HEK293 (cell line): ENCODE measurements around the gene LRP5.

Experiments used
- CTCF ChIA-PET: fragments of 350-600 bp; formaldehyde crosslinking; extraction: SDS; loops from one replicate; lab custom pipeline; 2021; ENCODE audit warnings: antibody characterized with exemption; lab: Yijun Ruan, JAX
- POLR2A ChIA-PET: fragments of 300-600 bp; formaldehyde crosslinking; extraction: SDS; loops from one replicate; lab custom pipeline; 2020; ENCODE audit warnings: antibody characterized with exemption, inconsistent platforms; lab: Yijun Ruan, JAX
- H3K27ac ChIP-seq: fragments of 200-500 bp; sonication (Bioruptor generic); 2 replicates; pipeline ENCODE4 v1.5.1; 2014; ENCODE audit warnings: low read depth, low read length, control low read depth, inconsistent platforms; ENCODE audit errors: extremely low read depth
- H3K36me3 ChIP-seq, 2 experiments: fragments of 200-500 bp in 1 of 2; sonication (Bioruptor generic) in 1 of 2; 1 replicate in 1 of 2; 2 replicates in 1 of 2; pipeline ENCODE4 v1.5.1; 2014 to 2017; ENCODE audit warnings: inconsistent platforms in 2 of 2, low read length in 2 of 2; ENCODE audit not compliant: control insufficient read depth in 2 of 2, insufficient read depth in 1 of 2
- H3K4me1 ChIP-seq: fragments of 200-500 bp; sonication (Bioruptor generic); 2 replicates; pipeline ENCODE4 v1.5.1; 2014; ENCODE audit warnings: mild to moderate bottlenecking, low read length, inconsistent platforms; ENCODE audit not compliant: control insufficient read depth, insufficient read depth
- H3K4me3 ChIP-seq: 2 replicates; pipeline ENCODE4 v1.5.1; 2011; ENCODE audit warnings: low read depth, mild to moderate bottlenecking, control low read depth, low read length, moderate library complexity
- H3K9me3 ChIP-seq: fragments of 200-500 bp; sonication (Bioruptor generic); 2 replicates; pipeline ENCODE4 v1.5.1; 2014; ENCODE audit warnings: low read depth, low read length, inconsistent platforms; ENCODE audit not compliant: control insufficient read depth, insufficient read depth
- GLIS1 ChIP-seq: fragments of 450-650 bp; formaldehyde crosslinking; IDR thresholded peaks from 2 replicates; pipeline ENCODE4 v1.5.1; 2016; ENCODE audit warnings: missing biosample characterization, missing genetic modification characterization
- KLF1 ChIP-seq: fragments of 450-650 bp; formaldehyde crosslinking; IDR thresholded peaks from 2 replicates; pipeline ENCODE4 v1.5.1; 2016; ENCODE audit warnings: missing biosample characterization, missing genetic modification characterization
- PATZ1 ChIP-seq: fragments of 450-650 bp; formaldehyde crosslinking; IDR thresholded peaks from 2 replicates; pipeline ENCODE4 v1.5.1; 2016; ENCODE audit warnings: missing biosample characterization, missing genetic modification characterization
- PRDM1 ChIP-seq: fragments of 450-650 bp; formaldehyde crosslinking; IDR thresholded peaks from 2 replicates; pipeline ENCODE4; 2016; ENCODE audit warnings: missing biosample characterization, missing genetic modification characterization
- REST ChIP-seq: fragments of 450-650 bp; formaldehyde crosslinking; IDR thresholded peaks from 2 replicates; pipeline ENCODE4 v1.5.1; 2016; ENCODE audit warnings: missing biosample characterization, missing genetic modification characterization
- TSHZ1 ChIP-seq: fragments of 450-650 bp; formaldehyde crosslinking; IDR thresholded peaks from 2 replicates; pipeline ENCODE4 v1.5.1; 2016; ENCODE audit warnings: missing biosample characterization, missing genetic modification characterization, borderline replicate concordance
- WT1 ChIP-seq: fragments of 450-650 bp; formaldehyde crosslinking; IDR thresholded peaks from 2 replicates; pipeline ENCODE4 v1.5.1; 2016; ENCODE audit warnings: missing biosample characterization, missing genetic modification characterization
- ZBTB17 ChIP-seq: fragments of 450-650 bp; formaldehyde crosslinking; IDR thresholded peaks from 2 replicates; pipeline ENCODE4 v1.5.1; 2016; ENCODE audit warnings: missing biosample characterization, missing genetic modification characterization
- ZBTB49 ChIP-seq: fragments of 450-650 bp; formaldehyde crosslinking; IDR thresholded peaks from 2 replicates; pipeline ENCODE4 v1.5.1; 2016; ENCODE audit warnings: missing biosample characterization, missing genetic modification characterization, low read depth
- ZBTB6 ChIP-seq: fragments of 450-650 bp; formaldehyde crosslinking; IDR thresholded peaks from 2 replicates; pipeline ENCODE4 v1.5.1; 2017; ENCODE audit warnings: missing biosample characterization, missing genetic modification characterization
- ZNF114 ChIP-seq: fragments of 450-650 bp; formaldehyde crosslinking; IDR thresholded peaks from 2 replicates; pipeline ENCODE4 v1.5.0; 2017; ENCODE audit warnings: missing biosample characterization, missing genetic modification characterization
- ZNF169 ChIP-seq: fragments of 450-650 bp; formaldehyde crosslinking; IDR thresholded peaks from 2 replicates; pipeline ENCODE4 v1.5.1; 2016; ENCODE audit warnings: missing biosample characterization, missing genetic modification characterization
- ZNF335 ChIP-seq: fragments of 450-650 bp; formaldehyde crosslinking; conservative IDR thresholded peaks from 2 replicates; pipeline ENCODE4 v1.5.1; 2016; ENCODE audit warnings: missing biosample characterization, missing genetic modification characterization
- ZNF394 ChIP-seq: fragments of 450-650 bp; formaldehyde crosslinking; IDR thresholded peaks from 2 replicates; pipeline ENCODE4 v1.5.1; 2016; ENCODE audit warnings: missing biosample characterization, missing genetic modification characterization, mild to moderate bottlenecking, moderate library complexity, borderline replicate concordance
- ZNF426 ChIP-seq: fragments of 450-650 bp; formaldehyde crosslinking; IDR thresholded peaks from 2 replicates; pipeline ENCODE4 v1.5.1; 2017; ENCODE audit warnings: missing biosample characterization, missing genetic modification characterization, mild to moderate bottlenecking, inconsistent platforms, moderate library complexity
- ZNF544 ChIP-seq: fragments of 450-650 bp; formaldehyde crosslinking; IDR thresholded peaks from 2 replicates; pipeline ENCODE4 v1.5.0; 2017; ENCODE audit warnings: missing biosample characterization, missing genetic modification characterization
- ZNF704 ChIP-seq: fragments of 450-650 bp; formaldehyde crosslinking; IDR thresholded peaks from 2 replicates; pipeline ENCODE4 v1.5.1; 2016; ENCODE audit warnings: missing biosample characterization, missing genetic modification characterization
- ZNF747 ChIP-seq: fragments of 450-650 bp; formaldehyde crosslinking; IDR thresholded peaks from 2 replicates; pipeline ENCODE4 v1.5.1; 2016; ENCODE audit warnings: missing biosample characterization, missing genetic modification characterization
- ZNF837 ChIP-seq: fragments of 450-650 bp; formaldehyde crosslinking; IDR thresholded peaks from 2 replicates; pipeline ENCODE4 v1.5.1; 2016; ENCODE audit warnings: missing biosample characterization, missing genetic modification characterization

LRP5 gene

GRCh38 chr11:68347345-68347744 is 35.0 kb downstream of the LRP5 start:
- Histone ChIP-seq H3K27ac (no peak overlapping the region), H3K36me3 (peaks cover 0 to 19% of the 10 kb centered on the region in 2 experiments; a peak in 2 of 3 replicates), H3K9me3 (no peaks in the 10 kb centered on the region), H3K4me3 (no peak overlapping the region), H3K4me1 (no peaks in the 10 kb centered on the region)
- TF ChIP-seq ZNF114 (no peak), ZNF335 (tag by site-specific recombination) (no peak), PRDM1 (tag by site-specific recombination) (no peak), WT1 (tag by site-specific recombination) (no peak), ZNF169 (tag by site-specific recombination) (no peak), KLF1 (tag by site-specific recombination) (no peak), ZBTB6 (tag by site-specific recombination) (no peak)
- CTCF ChIA-PET: no interaction called here
- POLR2A ChIA-PET: no interaction called here

- Histone ChIP-seq H3K4me1 (no peaks in the 10 kb centered on the region), H3K9me3 (no peaks in the 10 kb centered on the region), H3K4me3 (no peak overlapping the region), H3K36me3 (peaks cover 0 to 19% of the 10 kb centered on the region in 2 experiments; a peak in 2 of 3 replicates), H3K27ac (no peak overlapping the region)
- TF ChIP-seq ZBTB49 (tag by site-specific recombination) (no peak), ZNF837 (tag by site-specific recombination) (no peak), ZNF426 (no peak), ZBTB17 (tag by site-specific recombination) (no peak), ZNF704 (tag by site-specific recombination) (no peak), PATZ1 (tag by site-specific recombination) (no peak), ZNF747 (tag by site-specific recombination) (no peak), ZNF394 (tag by site-specific recombination) (no peak), TSHZ1 (tag by site-specific recombination) (no peak), ZNF544 (tag by site-specific recombination) (no peak), REST (no peak), GLIS1 (tag by site-specific recombination) (no peak)
- CTCF ChIA-PET: no interaction called here
- POLR2A ChIA-PET: no interaction called here
Observed at GRCh38 chr11:68347841-68348240, 35.5 kb downstream of the LRP5 start.
